ENCODE results near the gene PANK1.

GRCh38 chr10:89637113-89637512 lies 7.9 kb downstream of the PANK1 start:
- TF ChIP-seq CTCF (IDR thresholded peaks at IDR 0.05) (no peak), ELF1 (IDR thresholded peaks at IDR 0.05) (no peak), POLR2AphosphoS5 (IDR thresholded peaks at IDR 0.05; ENCODE audit: low read depth, low read length) (no peak), REST (IDR thresholded peaks at IDR 0.05; ENCODE audit: low read depth, low read length) (no peak), USF2 (IDR thresholded peaks at IDR 0.05; ENCODE audit: borderline replicate concordance, low read depth, low read length) (no peak), NFIC (IDR thresholded peaks at IDR 0.05; ENCODE audit: borderline replicate concordance) (no peak), SIN3A (IDR thresholded peaks at IDR 0.05; ENCODE audit: borderline replicate concordance, low read depth, low read length) (no peak), FOXM1 (IDR thresholded peaks at IDR 0.05; ENCODE audit: low read depth) (no peak)
